GM23248 (cell line): ENCODE data around the gene MAML3. TPM values are rescaled to one million over a fixed set of nuclear protein-coding genes. Genes with fewer than 3 reads are reported as not detected.

Source experiments
- DNase-seq: peaks from one replicate; pipeline ENCODE4 v3.0.0-alpha.2; 2015
- H2AFZ ChIP-seq: fragments of 200-600 bp; sonication (generic); 2 replicates; pipeline ENCODE4 v1.6.1; 2016; ENCODE audit warnings: antibody characterized with exemption
- H3F3A ChIP-seq: fragments of 200-600 bp; sonication (generic); 2 replicates; pipeline ENCODE4 v1.6.1; 2016; ENCODE audit warnings: mild to moderate bottlenecking, antibody characterized with exemption, mixed run types; ENCODE audit not compliant: insufficient read depth
- H3K27ac ChIP-seq: fragments of 200-600 bp; sonication (generic); 2 replicates; pipeline ENCODE4 v1.5.1; 2016; ENCODE audit warnings: mild to moderate bottlenecking
- H3K27me3 ChIP-seq: fragments of 200-600 bp; sonication (generic); replicated peaks from 2 replicates; pipeline ENCODE4 v1.6.1; 2016; ENCODE audit warnings: mild to moderate bottlenecking; ENCODE audit not compliant: insufficient read depth
- H3K36me3 ChIP-seq: fragments of 200-600 bp; sonication (generic); 2 replicates; pipeline ENCODE4 v1.6.1; 2016; ENCODE audit warnings: low read depth, mild to moderate bottlenecking
- H3K4me1 ChIP-seq: fragments of 200-600 bp; sonication (generic); 2 replicates; pipeline ENCODE4 v1.6.1; 2016; ENCODE audit warnings: mild to moderate bottlenecking; ENCODE audit not compliant: insufficient read depth
- H3K4me2 ChIP-seq: fragments of 200-600 bp; sonication (generic); one replicate; pipeline ENCODE4 v1.6.1; 2016; ENCODE audit warnings: mild to moderate bottlenecking; ENCODE audit not compliant: unreplicated experiment
- H3K4me3 ChIP-seq: fragments of 200-600 bp; sonication (generic); 2 replicates; pipeline ENCODE4 v1.5.1; 2016; ENCODE audit warnings: mild to moderate bottlenecking
- H3K79me2 ChIP-seq: fragments of 200-600 bp; sonication (generic); 2 replicates; pipeline ENCODE4 v1.6.1; 2016; ENCODE audit warnings: mild to moderate bottlenecking; ENCODE audit not compliant: insufficient read depth
- H3K9ac ChIP-seq: fragments of 200-600 bp; sonication (generic); 2 replicates; pipeline ENCODE4 v1.6.1; 2016; ENCODE audit warnings: mild to moderate bottlenecking
- H3K9me2 ChIP-seq: fragments of 200-600 bp; sonication (generic); 2 replicates; pipeline ENCODE4 v1.6.1; 2016; ENCODE audit warnings: mixed run types, mild to moderate bottlenecking, moderate library complexity; ENCODE audit not compliant: insufficient read depth
- H3K9me3 ChIP-seq: fragments of 200-600 bp; sonication (generic); one replicate; pipeline ENCODE4 v1.6.1; 2017; ENCODE audit warnings: low read depth
- H4K20me1 ChIP-seq: fragments of 200-600 bp; sonication (generic); 2 replicates; pipeline ENCODE4 v1.6.0; 2016; ENCODE audit not compliant: insufficient read depth
- EZH2 ChIP-seq: fragments of 200-600 bp; sonication (generic); IDR thresholded peaks from 2 replicates; pipeline ENCODE4 v1.6.1; 2018; ENCODE audit warnings: antibody characterized with exemption, mild to moderate bottlenecking; ENCODE audit not compliant: insufficient read depth, poor library complexity, severe bottlenecking
- EZH2phosphoT487 ChIP-seq: fragments of 200-600 bp; sonication (generic); IDR thresholded peaks from 2 replicates; pipeline ENCODE4 v1.6.1; 2018; ENCODE audit warnings: antibody characterized with exemption, moderate library complexity, mild to moderate bottlenecking, low read depth; ENCODE audit not compliant: insufficient read depth
- WGBS, 2 experiments: methylation state at CpG; one replicate each; pipeline ENCODE4 v1.1.6; 2015 to 2017; ENCODE audit warnings: low lambda C conversion rate in 2 of 2, low coverage in 1 of 2; ENCODE audit errors: missing lambda C conversion rate in 2 of 2; 5-methylcytosine and 5-hydroxymethylcytosine counted together
- in situ Hi-C: fragments of 300-500 bp; cut with MboI; formaldehyde crosslinking; loops from 2 replicates; pipeline ENCODE4 v1.15.0; 2020
- polyA plus RNA-seq: library from polyadenylated mRNA; unstranded; fragments of >200 nt; fragmentation: Nextera tagmentation; extraction: Ambion mirVana; gene quantifications from 2 replicates; pipeline ENCODE4 v1.2.1, GENCODE V29; 2016
- total RNA-seq: library from RNA; depleted of rRNA; stranded (reverse); fragments of >200 nt; shearing (Covaris generic); gene quantifications from 2 replicates; pipeline ENCODE4 v1.2.3, GENCODE V29; 2014

MAML3 gene
- total and polyA plus RNA-seq, 2 experiments from 2014 or later, result 0.96 to 1.5 TPM

DNA sequence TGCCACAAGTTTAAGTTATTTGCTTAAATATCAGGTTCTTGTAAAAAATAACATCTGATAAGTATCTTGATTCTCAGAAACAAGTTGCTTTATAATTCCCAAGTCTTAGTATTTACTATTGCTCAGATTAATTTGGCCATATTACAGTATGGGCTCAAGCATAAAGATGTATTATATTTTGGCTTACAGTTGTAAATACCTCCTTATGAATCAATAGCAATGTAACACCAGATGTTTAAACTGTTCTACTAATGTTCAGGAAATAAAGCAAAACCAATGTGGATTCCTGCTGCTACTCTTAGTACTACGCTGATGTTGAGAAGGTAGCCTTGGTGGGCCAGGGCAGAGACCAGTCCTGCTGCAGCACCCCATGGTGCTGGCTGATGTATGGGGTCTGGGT lies 385.6 kb downstream of the MAML3 start:
- Histone ChIP-seq H3K4me2 (no peak overlapping the region), H3F3A (no peaks in the 10 kb centered on the region), H3K9me3 (no peaks in the 10 kb centered on the region), H4K20me1 (no peaks in the 10 kb centered on the region), H2AFZ (no peak overlapping the region), H3K4me1 (peaks cover 15% of the 10 kb centered on the region), H3K4me3 (no peak overlapping the region), H3K27me3 (no peaks in the 10 kb centered on the region), H3K9me2 (no peaks in the 10 kb centered on the region), H3K27ac (no peak overlapping the region), H3K9ac (no peak overlapping the region), H3K79me2 (no peaks in the 10 kb centered on the region), H3K36me3 (no peaks in the 10 kb centered on the region)
- 79% methylated on average over 1 of the region's 1 CpG for WGBS, 2 experiments
- no peak for DNase-seq
- in situ Hi-C loops, result no loop called here
- no peak for TF ChIP-seq EZH2phosphoT487
- TF ChIP-seq EZH2, result no peak

DNA sequence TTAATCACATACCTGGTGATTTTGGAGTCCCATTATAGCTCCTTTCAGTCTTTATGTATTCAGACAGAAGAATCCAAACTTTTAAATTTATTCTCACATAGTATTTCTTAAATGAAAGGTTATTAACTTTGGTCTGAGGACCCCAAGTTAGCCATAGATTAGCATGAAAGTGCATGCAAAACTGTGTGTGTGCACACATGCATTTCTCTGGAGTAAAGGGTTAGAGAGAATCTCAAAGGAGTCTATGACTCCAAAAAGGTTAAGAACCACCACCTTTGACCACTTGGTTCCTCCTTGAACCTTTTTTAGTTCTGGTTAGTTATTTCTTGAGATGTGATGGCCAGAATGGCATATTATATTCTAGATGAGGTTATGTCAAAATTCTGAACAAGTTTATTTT lies 386.4 kb downstream of the MAML3 start:
- Histone ChIP-seq H3K9me2 (no peaks in the 10 kb centered on the region), H2AFZ (no peak overlapping the region), H3K4me2 (peak overlapping the region; percentile 53), H3K4me1 (peaks cover 15% of the 10 kb centered on the region), H3K79me2 (no peaks in the 10 kb centered on the region), H3K27ac (peak overlapping the region; percentile 48; the same call in 1 of the 2 replicates), H4K20me1 (no peaks in the 10 kb centered on the region), H3K9me3 (no peaks in the 10 kb centered on the region), H3K27me3 (no peaks in the 10 kb centered on the region), H3K36me3 (no peaks in the 10 kb centered on the region), H3F3A (no peaks in the 10 kb centered on the region), H3K9ac (no peak overlapping the region), H3K4me3 (no peak overlapping the region; the same call in 1 of the 2 replicates)
- no peak for DNase-seq
- no peak for TF ChIP-seq EZH2phosphoT487
- TF ChIP-seq EZH2, result no peak
- in situ Hi-C loops, result no loop called here

GRCh38 chr4:139767168-139767567 lies 386.8 kb downstream of the MAML3 start:
- H3K4me2 ChIP-seq, result peak overlapping the region; percentile 53
- H3K27me3 ChIP-seq, result no peaks in the 10 kb centered on the region
- WGBS, 2 experiments, result 13 to 19% methylated on average over 6 of the region's 6 CpGs
- H2AFZ ChIP-seq, result no peak overlapping the region
- H3K27ac ChIP-seq, result peak overlapping the region; percentile 48
- no peaks in the 10 kb centered on the region for H4K20me1 ChIP-seq
- no peaks in the 10 kb centered on the region for H3K79me2 ChIP-seq
- DNase-seq, result peak; percentile 86
- peaks cover 15% of the 10 kb centered on the region for H3K4me1 ChIP-seq
- H3K9ac ChIP-seq, result no peak overlapping the region
- TF ChIP-seq EZH2phosphoT487 (no peak), EZH2 (no peak)
- no peaks in the 10 kb centered on the region for H3K9me3 ChIP-seq
- no peak overlapping the region; the same call in 1 of the 2 replicates for H3K4me3 ChIP-seq
- H3K36me3 ChIP-seq, result no peaks in the 10 kb centered on the region
- in situ Hi-C loops, result no loop called here
- no peaks in the 10 kb centered on the region for H3K9me2 ChIP-seq
- no peaks in the 10 kb centered on the region for H3F3A ChIP-seq

DNA sequence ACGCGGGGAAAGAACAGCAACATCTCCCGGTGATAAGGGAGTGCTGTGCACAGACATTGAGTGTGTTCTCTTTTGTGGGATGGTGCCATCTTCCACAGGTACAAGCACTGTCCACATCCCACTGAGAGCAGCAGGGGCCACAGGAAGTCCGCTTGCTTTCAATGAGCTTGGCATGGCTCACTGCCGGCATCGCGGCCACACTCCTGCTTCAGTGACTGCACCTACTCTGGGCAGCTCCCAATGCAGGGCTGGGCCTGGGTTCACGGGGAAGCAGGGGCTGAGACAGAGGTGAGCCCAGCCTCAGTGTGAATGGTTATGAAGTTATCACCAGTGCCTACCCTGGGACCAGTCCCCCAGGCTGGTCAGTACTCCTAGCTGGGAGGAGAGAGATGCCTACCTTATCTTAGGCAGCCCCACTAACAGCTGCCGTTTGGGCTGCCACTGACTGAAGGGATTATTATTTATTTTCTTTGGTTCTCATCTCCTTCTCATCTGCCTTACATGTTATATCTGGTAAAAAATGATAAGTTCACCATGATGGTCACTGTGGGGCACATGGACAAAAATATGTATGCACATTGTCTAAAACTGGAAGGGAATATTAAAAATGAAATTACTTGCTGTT lies 389.2 kb downstream of the MAML3 start:
- H3K9ac ChIP-seq, result no peak overlapping the region
- no peaks in the 10 kb centered on the region for H4K20me1 ChIP-seq
- no peaks in the 10 kb centered on the region for H3F3A ChIP-seq
- H3K4me1 ChIP-seq, result peaks cover 15% of the 10 kb centered on the region
- in situ Hi-C loops, result no loop called here
- no peak for DNase-seq
- H3K4me2 ChIP-seq, result no peak overlapping the region
- no peak overlapping the region for H3K27ac ChIP-seq
- no peaks in the 10 kb centered on the region for H3K27me3 ChIP-seq
- no peaks in the 10 kb centered on the region for H3K79me2 ChIP-seq
- WGBS, 2 experiments, result 81 to 83% methylated on average over 9 of the region's 9 CpGs
- TF ChIP-seq EZH2phosphoT487 (no peak), EZH2 (no peak)
- H2AFZ ChIP-seq, result no peak overlapping the region
- no peak overlapping the region for H3K4me3 ChIP-seq
- no peaks in the 10 kb centered on the region for H3K9me3 ChIP-seq
- no peaks in the 10 kb centered on the region for H3K36me3 ChIP-seq
- no peaks in the 10 kb centered on the region for H3K9me2 ChIP-seq

DNA sequence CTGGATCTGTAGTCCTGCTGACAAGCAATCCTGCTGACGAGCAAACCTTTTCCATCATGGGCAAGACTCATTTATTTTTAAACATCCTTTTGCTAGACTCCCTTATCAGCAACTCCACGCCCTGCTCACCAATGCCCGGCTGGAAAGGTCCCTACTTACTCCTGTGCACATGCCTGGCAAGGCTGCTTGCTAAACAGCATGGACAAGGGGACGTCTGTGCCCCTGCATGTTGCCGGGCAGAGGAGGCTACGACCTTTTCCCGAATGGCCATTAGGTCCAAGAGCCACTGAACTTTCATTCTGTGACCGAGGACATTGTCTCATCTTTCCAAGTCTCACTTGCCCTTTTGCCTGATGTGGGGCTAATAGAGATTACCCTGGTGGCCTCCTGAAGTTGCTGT lies 389.8 kb downstream of the MAML3 start:
- Histone ChIP-seq H3K4me1 (peaks cover 15% of the 10 kb centered on the region), H3K9me3 (no peaks in the 10 kb centered on the region), H3K79me2 (no peaks in the 10 kb centered on the region), H3K27ac (no peak overlapping the region), H3K27me3 (no peaks in the 10 kb centered on the region), H4K20me1 (no peaks in the 10 kb centered on the region), H3F3A (no peaks in the 10 kb centered on the region), H2AFZ (no peak overlapping the region), H3K9me2 (no peaks in the 10 kb centered on the region), H3K36me3 (no peaks in the 10 kb centered on the region), H3K4me3 (no peak overlapping the region), H3K9ac (no peak overlapping the region), H3K4me2 (no peak overlapping the region)
- 89% methylated on average over 8 of the region's 8 CpGs for WGBS, 2 experiments
- TF ChIP-seq EZH2, result no peak
- no peak for TF ChIP-seq EZH2phosphoT487
- in situ Hi-C loops, result no loop called here
- DNase-seq, result no peak
